ENCODE measurements around the gene COL4A4. TPM values are rescaled to one million over a fixed set of nuclear protein-coding genes. Genes with fewer than 3 reads are reported as not detected.

Gene COL4A4
- total RNA-seq = 38.8 TPM

GRCh38 chr2:227163998-227164762, at the start of gene COL4A4, which contains the start of gene COL4A3:
Gene COL4A4 (minus strand): TSS chr2:227164205. CDS start chr2:227147483, 16,722 bp downstream.
Gene COL4A3 (plus strand): TSS chr2:227164624. CDS start chr2:227164727, 103 bp downstream.

Small RNA genes within 50 kb of the gene (small RNA-seq; reads per million reads assigned to genes)
- not detected for gene RF00554 (ENCODE audit: low replicate concordance)

Other genes starting within 250 kb of the COL4A4 start
- 44.4 TPM for gene COL4A3, start 419 bp upstream of the COL4A4 start, total RNA-seq
- 95.1 TPM for gene MFF, start 161.0 kb upstream of the COL4A4 start, total RNA-seq
- gene TM4SF20, start 215.1 kb upstream of the COL4A4 start, total RNA-seq = not detected
- gene SCYGR1, start 223.7 kb upstream of the COL4A4 start, total RNA-seq = not detected

Measured in metanephros (tissue), 2 donors.